ENCODE data around the gene ZRANB3.

The ZRANB3 gene

DNA sequence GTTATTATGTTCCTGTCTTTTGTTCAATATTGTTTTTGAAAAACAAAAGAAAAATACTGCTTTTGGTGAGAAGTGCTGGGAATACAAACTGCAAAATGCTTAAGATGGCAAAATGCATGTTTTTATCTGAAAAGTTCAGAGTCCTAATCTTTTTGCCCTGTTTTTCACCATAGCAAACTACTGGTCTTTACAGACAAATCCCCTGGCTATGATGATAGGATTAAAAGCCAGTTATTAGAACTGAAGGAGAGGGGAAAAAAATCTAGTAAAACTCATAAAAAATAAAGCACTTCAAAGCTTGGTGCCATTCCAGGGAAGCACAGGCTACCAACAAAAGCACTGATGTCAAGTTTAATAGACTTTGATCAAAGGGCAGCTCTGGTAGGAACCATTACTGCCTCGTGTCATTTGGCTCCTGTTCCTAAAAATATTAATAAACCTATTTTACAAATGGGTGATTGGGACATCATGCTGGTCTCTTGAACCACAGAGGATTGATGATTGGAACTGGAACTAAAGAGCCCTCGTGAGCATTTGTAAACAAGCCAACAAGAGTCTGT, 284.2 kb downstream of the ZRANB3 start:
- DNase-seq = no peak

DNA sequence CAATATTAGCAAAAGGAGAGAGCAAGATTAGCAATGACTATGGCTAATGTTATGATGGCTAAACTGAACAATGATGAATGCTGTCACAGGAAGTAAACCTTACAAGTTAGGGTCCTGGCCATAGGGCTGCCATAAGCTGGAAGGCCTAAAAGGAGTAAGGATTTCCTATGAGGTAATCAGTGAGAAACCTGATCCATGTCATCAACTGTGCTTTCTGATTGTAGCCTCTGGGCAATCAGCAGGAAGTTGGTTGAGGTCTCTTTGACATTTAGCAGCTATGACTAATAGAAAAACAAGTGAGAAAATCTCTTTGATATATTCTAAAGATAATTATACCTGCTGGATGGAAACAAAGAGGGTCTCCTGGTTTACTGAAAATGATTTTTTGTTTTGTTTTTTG, 285.9 kb downstream of the ZRANB3 start:
- no peak for DNase-seq

DNA sequence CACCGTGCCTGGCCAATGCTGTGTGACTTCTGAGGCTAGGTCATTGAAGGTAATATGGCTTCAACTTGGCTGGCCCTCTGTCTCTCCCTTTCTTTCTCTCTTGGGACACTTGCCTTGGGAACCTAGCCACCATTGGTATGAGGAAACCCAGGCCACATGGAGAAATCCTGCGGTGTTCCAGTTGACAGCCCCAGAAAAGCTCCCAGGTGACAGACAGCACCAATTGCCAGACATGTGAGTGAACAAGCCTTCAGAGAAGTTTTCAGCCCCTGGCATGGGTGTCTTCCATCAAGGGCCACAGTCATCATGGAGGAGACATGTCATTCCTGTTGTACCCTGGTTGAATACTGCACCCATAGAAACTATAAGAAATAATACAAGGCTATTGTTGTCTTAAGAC, 292.4 kb downstream of the ZRANB3 start:
- no peak for DNase-seq

DNA sequence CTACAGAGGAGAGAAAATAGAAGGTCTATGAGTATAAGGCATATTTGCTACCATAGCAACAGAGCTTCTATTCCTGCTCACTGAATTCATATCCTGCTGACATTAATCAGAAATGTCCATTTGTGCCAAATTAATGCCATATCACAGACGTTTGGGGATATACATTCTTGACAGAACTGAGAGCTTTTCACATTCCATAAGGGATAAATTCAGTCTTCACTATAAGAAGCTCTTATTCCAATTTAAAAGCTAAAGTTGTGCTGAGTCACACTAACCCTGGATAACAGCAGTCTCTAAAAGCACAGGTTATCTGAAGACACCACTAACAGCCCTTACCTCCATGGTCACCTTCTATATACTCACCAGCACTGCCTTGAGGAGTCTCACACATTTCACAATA, 300.9 kb downstream of the ZRANB3 start:
- DNase-seq = no peak

DNA sequence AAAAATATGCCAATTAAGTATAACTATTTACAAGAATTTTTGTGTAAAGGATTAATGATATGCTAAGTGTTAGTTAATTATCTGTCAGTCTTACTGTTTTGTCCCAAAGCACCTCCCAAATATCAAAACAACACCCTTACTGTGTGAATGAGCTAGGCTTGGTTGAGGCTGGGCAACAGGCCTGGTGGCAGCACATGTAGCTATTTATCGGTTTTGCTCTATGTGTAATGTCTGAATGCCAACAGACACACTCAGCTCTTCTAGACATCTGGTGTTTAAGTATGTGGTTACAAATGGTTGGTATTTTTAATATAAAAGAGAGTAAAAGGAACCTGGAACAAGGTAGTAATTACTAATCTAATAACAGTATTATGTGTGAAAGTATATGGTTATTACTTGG, 303.6 kb downstream of the ZRANB3 start:
- no peak for DNase-seq

DNA sequence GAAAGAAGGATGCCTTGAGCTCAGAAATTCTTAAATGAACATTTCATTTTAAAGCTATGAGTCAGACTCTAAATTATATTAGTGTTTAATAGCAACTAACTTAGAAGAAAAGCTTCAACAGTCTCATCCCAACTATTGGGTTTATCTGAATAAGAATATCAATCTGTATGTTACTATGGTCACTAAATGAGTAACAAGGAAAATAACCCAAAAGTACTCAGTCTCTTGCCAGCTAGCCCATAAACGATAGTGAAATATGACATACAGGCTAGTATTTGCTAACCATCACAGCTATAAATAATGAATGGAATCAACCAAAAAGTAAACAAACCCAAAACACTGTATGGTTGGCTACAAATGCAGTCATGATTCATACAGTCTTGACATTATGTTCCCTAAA, 304.1 kb downstream of the ZRANB3 start:
- no peak for DNase-seq

DNA sequence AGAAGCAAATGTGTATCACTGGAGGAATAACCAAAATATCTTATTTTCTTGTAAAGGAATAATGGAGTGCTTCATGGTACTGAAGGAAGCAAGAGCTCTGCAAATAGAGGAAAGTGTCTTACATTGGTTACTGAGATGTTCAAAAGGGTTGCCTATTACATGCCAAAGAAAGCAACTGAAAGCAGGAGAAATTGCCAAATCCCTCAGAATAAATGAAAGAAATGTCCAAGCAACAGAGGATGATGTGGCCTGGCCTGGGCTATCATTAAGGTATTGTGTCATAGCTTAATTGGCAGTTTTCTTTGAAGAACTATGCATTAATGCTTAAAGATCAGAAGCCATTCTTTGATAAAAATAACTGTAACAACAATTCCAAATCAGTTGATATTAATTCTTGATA, 305.2 kb downstream of the ZRANB3 start:
- DNase-seq = no peak

DNA sequence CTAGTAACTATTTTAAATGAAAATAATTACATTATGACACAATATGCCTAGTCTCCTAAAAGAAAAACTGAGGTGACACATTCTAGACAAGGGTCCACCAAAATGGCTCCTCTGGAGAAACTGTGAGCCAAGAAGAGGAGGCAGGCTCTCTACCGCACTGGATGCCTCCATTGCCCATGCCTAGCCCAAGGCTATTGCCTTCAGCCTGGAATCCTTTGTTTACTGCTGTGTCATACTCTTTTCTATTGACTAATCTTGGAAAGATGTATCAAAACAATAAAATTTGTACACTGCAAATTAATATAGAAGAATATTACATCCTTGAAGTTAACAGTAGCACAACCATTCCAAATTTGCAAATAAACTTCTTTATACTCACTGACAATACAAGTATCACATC, 311.8 kb downstream of the ZRANB3 start:
- no peak for DNase-seq

DNA sequence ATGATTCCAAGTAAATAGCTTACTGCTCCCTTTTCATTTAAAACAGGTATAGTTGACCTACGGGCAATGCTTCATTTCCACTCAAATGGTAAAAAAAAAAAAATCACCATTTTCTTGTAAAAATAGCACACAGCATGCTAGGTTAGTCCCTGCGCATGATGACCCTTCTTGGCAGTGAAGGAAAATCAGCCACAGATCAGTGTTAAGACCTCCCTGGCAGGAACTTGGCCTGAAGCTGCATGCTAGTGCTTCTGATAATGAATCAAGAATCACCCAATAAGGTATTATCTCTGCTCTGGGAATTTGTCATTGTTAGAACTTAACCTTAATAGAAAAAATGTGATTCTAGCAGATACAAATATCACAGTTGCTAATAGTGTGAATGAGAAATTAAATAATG, 312.6 kb downstream of the ZRANB3 start:
- DNase-seq = no peak

DNA sequence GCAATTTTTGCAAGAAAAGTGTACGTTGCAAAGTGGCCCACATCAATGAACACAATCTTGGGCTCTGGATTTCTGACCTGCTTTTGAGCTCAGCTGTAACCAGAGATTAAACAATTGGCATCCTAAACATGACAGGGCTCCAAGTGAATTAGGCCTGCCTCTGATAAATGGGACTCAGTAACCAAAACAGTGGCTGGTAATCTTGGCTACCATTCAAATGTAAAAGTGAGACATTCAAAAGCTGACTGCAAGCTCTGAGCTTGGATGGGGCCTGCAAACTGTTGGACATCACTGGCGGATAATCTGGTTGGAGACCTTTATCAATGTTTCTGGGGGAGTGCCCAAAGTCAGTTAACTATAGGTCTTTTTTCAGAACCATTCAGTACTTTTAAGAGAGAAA, 318.3 kb downstream of the ZRANB3 start:
- DNase-seq = no peak

DNA sequence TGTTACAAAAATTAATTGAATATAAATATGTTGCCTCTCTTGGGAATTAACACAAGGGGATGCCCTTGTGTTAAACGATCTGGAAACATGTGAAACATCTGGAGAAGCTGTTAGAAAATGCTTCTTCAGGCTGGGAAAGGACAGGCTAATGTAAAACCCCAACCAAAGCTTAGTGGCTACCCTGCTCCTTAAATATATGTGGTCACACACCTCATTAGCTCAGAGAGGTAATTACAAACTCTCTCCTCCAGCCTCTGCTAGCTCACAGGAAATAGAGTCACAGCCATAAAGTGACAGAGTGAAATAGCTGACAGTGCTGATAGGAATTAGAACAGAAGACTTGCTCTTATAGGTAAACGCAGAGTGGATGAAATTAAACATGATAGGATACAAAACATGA, 323.0 kb downstream of the ZRANB3 start:
- no peak for DNase-seq

DNA sequence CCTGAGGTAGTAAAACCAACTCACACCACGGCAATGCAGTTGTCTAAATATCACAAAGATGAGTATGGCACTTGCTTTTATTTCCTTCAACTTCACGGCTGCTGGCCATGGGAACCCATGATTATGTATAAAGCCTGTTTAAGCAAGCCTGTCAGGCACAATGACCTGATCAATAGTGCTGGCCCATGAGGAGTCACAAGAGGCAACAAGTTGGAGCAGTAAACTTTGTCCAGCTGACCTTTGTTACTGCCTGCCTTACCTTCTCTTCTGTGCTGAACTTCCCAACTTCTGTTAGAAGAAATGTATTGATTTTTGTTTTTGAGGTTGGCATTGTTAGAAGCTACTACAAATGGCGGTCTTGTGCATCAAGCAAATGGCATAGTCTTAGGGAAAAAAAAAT, 327.1 kb downstream of the ZRANB3 start:
- no peak for DNase-seq

DNA sequence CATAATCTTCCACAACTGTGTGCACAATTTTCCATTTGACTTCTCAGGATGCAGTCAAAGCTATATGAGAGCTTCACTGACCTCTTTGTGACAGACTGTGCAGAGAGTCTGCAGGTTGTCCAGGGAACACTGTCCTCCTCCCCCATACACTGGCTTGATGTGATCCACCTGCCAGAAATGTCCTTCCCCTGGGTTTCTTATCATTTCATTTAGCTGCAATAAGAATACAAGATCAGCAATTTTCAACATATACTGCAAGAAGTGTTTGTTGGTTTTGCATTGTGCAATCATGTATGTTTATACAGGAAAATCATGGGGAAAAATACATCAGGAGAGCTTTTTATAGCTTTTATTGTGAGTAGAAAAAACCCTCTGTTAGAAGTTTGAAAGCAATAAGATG, 328.3 kb downstream of the ZRANB3 start:
- DNase-seq = no peak

DNA sequence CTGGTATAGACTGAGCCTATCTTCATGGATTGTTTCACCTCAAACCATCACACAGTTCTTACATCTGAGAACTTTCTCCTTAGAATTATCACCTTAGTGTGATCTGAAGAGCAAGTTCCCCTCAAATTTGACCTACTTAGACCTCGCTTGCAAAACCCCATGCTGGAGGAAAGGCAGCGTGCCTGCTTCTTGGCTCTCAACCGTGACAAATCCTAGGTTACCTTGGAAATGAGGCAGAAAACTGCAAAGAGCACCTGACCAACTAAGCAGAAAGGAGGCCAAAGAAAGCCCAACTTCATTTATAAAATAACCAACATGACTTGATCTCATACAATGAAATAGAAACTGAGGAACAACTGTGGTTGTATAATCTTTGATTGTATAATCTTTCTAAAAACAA, 332.5 kb downstream of the ZRANB3 start:
- DNase-seq = no peak

DNA sequence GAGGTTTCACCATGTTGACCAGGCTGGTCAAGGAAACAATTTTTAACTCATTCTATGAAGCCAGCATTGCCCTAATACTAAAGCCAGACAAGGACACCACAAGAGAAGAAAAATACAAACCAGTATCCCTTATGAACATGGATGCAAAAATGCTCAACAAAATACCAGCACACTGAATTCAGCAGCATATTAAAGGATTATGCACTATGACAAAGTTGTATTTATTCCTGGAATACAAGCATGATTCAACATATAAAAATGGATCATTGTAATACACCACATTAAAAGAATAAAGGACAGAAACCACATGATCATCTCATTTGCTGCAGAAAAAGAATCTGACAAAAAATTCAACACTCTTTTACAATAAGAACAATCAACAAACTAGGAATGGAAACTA, 340.2 kb downstream of the ZRANB3 start:
- DNase-seq = no peak

DNA sequence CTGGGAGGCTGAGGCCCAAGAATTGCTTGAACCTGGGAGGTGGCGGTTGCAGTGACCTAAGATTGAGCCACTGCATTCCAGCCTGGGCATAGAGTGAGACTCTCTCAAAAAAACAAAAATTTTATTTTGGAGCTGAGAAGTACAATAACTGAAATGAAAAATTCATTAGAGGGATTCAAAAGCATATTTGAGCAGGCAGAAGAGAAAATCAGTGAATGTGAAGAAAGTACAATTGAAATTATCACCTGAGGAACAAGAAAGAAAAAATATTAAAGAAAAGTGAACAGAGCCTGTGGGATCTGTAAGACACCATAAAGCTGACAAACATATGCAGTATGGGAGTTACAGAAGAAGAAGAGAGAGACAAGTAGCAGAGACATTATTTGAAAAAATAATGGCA, 341.9 kb downstream of the ZRANB3 start:
- DNase-seq = no peak

DNA sequence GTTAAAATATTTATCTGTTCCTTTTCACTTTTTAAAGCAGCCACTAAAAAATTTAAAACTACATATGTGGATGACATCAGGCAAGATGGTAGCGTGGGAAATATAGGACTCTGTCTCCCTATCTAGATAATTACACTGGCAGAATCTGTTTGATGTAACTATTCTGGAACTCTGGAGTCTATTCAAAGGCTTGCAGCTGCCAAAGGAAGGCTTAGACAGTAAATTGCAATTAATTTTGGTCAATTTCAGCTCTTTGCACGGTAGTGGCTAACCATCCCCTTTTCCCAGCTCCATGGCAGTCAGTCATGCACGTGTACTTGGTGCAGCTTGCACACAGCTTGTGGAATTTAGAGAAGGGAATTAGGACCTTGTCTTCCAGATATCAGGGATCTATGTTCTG, 343.7 kb downstream of the ZRANB3 start:
- DNase-seq = no peak

DNA sequence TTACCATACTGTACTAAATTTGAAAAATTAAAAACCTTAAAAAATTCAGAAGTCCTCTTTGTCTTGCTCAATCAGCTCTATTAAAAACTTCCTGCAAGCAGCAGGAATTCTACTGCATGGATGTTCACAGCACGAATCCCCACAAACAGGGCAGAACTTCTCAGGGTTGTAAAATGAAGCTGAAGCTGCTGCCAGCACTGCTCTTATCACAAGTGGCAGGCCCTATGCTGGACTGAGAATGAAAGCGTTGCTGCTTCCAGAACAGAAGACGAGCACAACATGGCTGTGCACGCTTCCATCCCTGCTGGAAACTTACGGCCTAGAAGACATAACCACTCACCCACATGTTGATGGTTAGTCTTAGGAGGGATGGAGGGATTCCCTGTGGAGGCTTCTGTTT, 345.0 kb downstream of the ZRANB3 start:
- no peak for DNase-seq

DNA sequence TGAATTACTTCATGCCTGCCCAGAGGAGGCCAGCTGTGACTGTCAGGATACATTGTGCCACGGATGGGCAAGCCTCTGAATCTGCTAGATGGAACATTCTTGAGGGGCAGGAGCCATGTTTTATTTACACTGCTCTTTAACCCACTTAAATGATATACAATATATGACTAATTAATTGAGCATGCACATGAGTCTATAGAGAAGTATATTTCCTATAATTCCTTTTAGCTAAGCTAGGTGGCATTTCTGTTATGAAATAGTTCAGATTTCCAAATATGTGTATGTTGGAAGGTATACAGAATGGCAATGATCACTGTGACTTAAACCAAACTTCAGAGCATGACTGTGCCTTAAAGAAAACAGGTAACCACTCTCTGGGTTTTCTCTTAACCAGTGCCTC, 347.2 kb downstream of the ZRANB3 start:
- no peak for DNase-seq

DNA sequence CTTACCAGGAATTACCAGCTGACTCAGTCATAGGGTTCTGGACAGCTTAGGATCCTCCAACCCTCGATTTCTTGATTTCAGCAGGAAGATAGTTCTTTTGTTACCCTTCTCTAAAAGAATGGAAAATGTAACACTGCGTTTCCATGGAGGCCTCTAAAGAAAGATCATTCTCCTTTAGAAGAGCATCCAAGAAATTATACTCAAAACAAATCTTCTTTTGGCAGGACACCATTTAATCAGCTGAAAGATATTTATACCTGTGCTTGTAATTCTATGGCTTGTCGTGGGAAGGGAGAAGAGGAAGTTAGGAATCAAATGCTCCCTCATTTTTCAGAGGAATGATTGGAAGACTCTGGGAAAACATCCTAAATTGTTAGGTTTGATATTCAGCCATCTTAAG, 348.4 kb downstream of the ZRANB3 start:
- DNase-seq = no peak

DNA sequence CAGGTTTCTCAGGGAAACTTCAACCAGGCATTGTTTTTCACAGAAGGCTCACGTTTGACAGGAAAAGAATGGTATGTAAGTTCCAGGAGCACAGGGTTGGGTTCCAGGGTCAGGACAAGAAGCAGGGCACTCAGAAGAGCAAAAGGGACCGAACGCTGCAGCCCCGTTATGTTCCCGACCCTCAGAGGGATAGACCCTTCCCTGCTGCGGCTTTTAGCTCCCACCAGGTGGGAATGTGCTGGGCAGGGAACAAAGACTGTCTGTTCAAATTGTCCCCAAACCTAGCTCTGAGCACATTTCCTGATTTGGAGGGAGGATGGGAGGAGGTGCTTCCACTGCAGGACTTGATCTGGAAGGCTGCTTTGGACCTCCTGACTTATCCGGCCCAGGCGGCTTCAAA, 348.8 kb downstream of the ZRANB3 start:
- no peak for DNase-seq

DNA sequence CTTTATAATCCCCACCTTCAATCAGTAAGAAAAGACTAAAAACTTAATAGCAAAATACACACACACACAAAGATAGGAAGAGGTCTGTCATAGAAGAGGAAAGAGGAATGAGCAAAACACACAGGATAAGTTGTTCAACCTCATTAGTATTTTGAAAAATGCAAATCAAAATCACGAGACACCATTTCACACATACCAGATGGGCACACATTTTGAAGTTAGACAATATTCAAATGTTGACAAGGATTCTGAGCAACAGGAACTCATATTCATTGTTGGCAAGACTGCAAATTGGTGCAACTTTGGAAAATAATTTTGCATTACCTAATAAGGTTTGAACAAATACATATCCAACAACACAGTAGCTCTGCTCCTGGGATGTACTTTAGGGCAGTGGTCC, 351.3 kb downstream of the ZRANB3 start:
- DNase-seq = no peak

DNA sequence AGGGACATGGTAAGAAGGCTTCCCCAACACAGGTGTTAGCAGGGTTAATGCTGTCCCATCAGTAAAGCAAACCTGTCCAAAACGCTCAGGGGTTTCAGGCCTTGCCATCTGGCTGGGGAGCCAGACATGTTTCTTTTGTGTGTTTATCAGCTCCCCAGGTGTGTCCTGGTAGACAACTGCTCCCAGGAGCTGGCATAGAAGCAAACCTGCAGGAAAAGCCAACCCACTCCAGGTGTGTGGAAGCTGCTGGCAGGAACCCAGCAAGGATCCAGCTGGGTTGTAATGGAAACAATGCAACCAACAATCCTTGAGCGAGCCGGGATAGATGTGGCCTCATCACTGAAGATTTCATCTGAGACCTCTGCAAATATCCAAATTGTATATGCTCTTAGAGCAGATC, 355.8 kb downstream of the ZRANB3 start:
- DNase-seq = no peak

DNA sequence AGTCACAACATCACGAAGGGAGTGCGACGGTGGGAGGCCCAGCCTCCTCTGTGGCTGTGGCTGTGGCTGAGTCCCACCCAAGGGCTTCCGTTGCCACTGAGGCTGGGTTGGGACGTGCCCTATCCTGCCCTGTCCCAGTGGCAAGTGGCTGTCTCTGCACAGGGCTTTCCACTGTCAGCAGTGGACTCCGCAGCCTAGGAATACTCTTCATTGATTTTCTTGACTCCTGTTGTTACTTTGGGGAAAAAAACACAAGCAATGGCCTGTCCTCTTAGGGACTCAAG, 356.3 kb downstream of the ZRANB3 start:
- DNase-seq = no peak

DNA sequence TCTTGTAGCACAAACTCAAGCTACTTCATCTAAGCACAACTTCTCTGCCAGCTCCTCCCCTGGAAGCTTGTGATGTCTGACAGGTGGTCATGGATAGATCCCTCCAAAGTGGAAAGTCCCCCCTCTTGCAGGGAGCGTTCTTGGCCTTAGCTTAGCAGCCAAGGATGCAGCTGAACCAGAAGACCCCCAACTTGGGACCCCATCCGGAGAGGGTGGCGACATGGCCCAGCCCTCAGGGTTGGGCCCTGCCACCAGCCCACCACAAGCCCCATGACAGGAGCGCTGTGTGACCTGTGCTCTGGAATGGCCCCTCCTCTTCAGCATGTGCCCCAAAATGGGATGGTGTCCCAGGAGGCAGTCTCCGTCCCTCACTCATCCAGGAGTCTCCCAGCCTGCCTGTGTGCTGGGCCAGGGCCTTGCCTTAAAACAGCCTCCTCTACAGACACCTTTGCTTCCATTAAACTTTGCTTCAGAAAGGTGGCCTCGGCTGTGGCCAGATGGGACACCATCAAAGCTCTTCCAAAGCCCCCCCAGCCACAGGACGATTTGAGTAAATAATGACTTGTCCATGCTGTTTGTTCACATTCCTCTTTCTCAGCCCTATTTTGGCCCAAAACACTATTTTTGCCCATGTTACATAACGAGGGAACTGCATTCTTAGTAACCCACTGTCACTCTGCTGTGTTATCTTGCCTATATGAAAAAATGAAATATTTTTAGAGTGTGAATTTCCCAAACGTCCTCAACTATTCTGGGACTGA, 356.8 kb downstream of the ZRANB3 start:
- no peak for DNase-seq

Measured in activated CD4-positive, alpha-beta T cell treated with anti-CD3 and anti-CD28 coated beads for 1 hour (primary cell).